ENCODE data around the gene FASTKD3.

DNA sequence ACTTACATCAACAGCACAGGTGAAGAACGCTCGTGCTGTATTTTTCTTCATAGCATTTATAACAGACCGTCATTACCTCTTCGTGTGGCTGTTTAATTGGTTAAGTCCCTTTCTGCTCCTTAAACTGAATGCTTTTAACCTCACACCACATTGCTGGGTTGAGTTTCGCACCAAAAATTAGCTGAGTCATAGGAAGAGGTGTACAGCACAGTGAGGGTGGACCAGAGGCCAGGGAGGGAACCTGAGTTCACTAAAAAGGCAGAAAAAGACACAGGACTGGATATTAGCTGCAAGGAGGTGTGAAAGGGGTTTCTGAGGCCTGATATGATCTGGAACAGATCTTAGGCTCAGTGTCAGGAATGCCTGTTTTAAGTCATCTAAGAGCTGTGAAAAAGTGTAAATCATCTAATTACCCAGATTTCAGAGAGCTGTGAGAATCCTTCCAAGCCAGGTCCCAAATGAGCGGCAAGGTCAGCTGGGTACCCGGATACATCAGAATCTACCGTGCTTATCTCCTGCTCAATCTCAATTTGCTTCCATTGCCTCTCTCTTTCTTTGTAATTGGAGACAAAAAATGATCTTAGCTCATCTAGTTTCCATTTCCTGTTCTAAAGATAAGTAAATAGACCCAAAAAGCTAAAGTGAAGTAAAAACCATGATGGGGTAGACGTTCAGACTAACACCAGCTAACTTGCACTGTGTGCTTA is 10.8 kb downstream of the FASTKD3 start:
- no peak for TF ChIP-seq EZH2 (IDR thresholded peaks at IDR 0.05; ENCODE audit: borderline replicate concordance)
- TF ChIP-seq, protein P1, sequence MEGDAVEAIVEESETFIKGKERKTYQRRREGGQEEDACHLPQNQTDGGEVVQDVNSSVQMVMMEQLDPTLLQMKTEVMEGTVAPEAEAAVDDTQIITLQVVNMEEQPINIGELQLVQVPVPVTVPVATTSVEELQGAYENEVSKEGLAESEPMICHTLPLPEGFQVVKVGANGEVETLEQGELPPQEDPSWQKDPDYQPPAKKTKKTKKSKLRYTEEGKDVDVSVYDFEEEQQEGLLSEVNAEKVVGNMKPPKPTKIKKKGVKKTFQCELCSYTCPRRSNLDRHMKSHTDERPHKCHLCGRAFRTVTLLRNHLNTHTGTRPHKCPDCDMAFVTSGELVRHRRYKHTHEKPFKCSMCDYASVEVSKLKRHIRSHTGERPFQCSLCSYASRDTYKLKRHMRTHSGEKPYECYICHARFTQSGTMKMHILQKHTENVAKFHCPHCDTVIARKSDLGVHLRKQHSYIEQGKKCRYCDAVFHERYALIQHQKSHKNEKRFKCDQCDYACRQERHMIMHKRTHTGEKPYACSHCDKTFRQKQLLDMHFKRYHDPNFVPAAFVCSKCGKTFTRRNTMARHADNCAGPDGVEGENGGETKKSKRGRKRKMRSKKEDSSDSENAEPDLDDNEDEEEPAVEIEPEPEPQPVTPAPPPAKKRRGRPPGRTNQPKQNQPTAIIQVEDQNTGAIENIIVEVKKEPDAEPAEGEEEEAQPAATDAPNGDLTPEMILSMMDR (IDR thresholded peaks at IDR 0.05; ENCODE audit: poor library complexity), result no peak
